Stimulated activated CD4-positive, alpha-beta T cell treated with anti-CD3 and anti-CD28 coated beads, Interleukin-1b, Interleukin-23, amount 100 ng/mL, for 1 hour (primary cell): Measurements from ENCODE around the gene EGFL8.
"Not testable (repeated sequence)": the region's sequence is repeated elsewhere in the genome, so short reads cannot be mapped to it uniquely, and the experiment has no call there.

Experiments used
- DNase-seq, 2 donors: peaks; one replicate each; pipeline ENCODE4 v3.0.0-alpha.2; 2020; ENCODE audit warnings: low read depth in 2 of 2

The EGFL8 gene

GRCh38 chr6:32164295-32164694 lies at the start of gene EGFL8:
TSS of gene EGFL8 (plus strand) at chr6:32164595. CDS start at chr6:32166166, 1,571 bp downstream.
- no peak for DNase-seq

GRCh38 chr6:32114796-32115195 lies 49.6 kb upstream of the EGFL8 start:
- no peak for DNase-seq

- DNase-seq, result no peak
Measured at GRCh38 chr6:32115623-32116022, 48.8 kb upstream of the EGFL8 start.

GRCh38 chr6:32116674-32117073 lies 47.7 kb upstream of the EGFL8 start:
- no peak for DNase-seq

GRCh38 chr6:32117461-32117860 lies 46.9 kb upstream of the EGFL8 start:
- no peak for DNase-seq

- peak; percentile 31 to 33 for DNase-seq
Measured at GRCh38 chr6:32118782-32119628, 45.4 kb upstream of the EGFL8 start.

GRCh38 chr6:32120573-32121059 lies 43.8 kb upstream of the EGFL8 start:
- no peak for DNase-seq

GRCh38 chr6:32123681-32124080 lies 40.7 kb upstream of the EGFL8 start:
- no peak for DNase-seq

GRCh38 chr6:32126880-32127279 lies 37.5 kb upstream of the EGFL8 start:
- DNase-seq, result no peak

GRCh38 chr6:32127409-32127716 lies 37.0 kb upstream of the EGFL8 start:
- no peak for DNase-seq

- DNase-seq, result peak; percentile 81 to 95
Measured at GRCh38 chr6:32127717-32128592, 36.4 kb upstream of the EGFL8 start, which contains the start of gene ATF6B. TSS of gene ATF6B (minus strand) at chr6:32128246. CDS start at chr6:32128207, 39 bp downstream.

GRCh38 chr6:32128751-32129296 lies 35.6 kb upstream of the EGFL8 start:
- DNase-seq, result no peak

GRCh38 chr6:32129297-32130088 lies 34.9 kb upstream of the EGFL8 start:
- no peak for DNase-seq

GRCh38 chr6:32131439-32131948 lies 32.9 kb upstream of the EGFL8 start:
- DNase-seq, result no peak

- DNase-seq, result no peak
Measured at GRCh38 chr6:32132110-32132509, 32.3 kb upstream of the EGFL8 start.

GRCh38 chr6:32133786-32134185 lies 30.6 kb upstream of the EGFL8 start:
- no peak for DNase-seq

GRCh38 chr6:32137454-32137853 lies 26.9 kb upstream of the EGFL8 start:
- no peak for DNase-seq

- DNase-seq, result no peak
Measured at GRCh38 chr6:32139590-32139989, 24.8 kb upstream of the EGFL8 start.

- no peak for DNase-seq
Measured at GRCh38 chr6:32140420-32141046, 23.9 kb upstream of the EGFL8 start.

- not testable (repeated sequence) for DNase-seq
Measured at GRCh38 chr6:32144238-32144637, 20.2 kb upstream of the EGFL8 start.

GRCh38 chr6:32146287-32146686 lies 18.1 kb upstream of the EGFL8 start:
- DNase-seq, result no peak
